Adipocyte (in vitro differentiated cells): Measurements from ENCODE around the gene ANKRD52.

ENCODE experiments used
- DNase-seq: peaks from one replicate; pipeline ENCODE4 v3.0.0-alpha.2; 2015; ENCODE audit warnings: low read depth
- H3K27me3 ChIP-seq: replicated peaks from 2 replicates; pipeline ENCODE4 v1.7.0; 2013; ENCODE audit warnings: mild to moderate bottlenecking, low read length, moderate library complexity; ENCODE audit not compliant: control insufficient read depth, insufficient read depth
- H3K36me3 ChIP-seq: 2 replicates; pipeline ENCODE4 v1.7.0; 2013; ENCODE audit warnings: low read length, mild to moderate bottlenecking, moderate library complexity; ENCODE audit not compliant: control insufficient read depth, insufficient read depth, severe bottlenecking
- H3K4me1 ChIP-seq: 2 replicates; pipeline ENCODE4 v1.7.0; 2013; ENCODE audit warnings: mild to moderate bottlenecking, low read length, moderate library complexity; ENCODE audit not compliant: control insufficient read depth, insufficient read depth
- H3K4me3 ChIP-seq: 2 replicates; pipeline ENCODE4 v1.7.0; 2013; ENCODE audit warnings: mild to moderate bottlenecking, low read length, moderate library complexity
- H3K9ac ChIP-seq: 2 replicates; pipeline ENCODE4 v1.7.0; 2013; ENCODE audit warnings: mild to moderate bottlenecking, low read length, moderate library complexity
- H3K9me3 ChIP-seq: 2 replicates; pipeline ENCODE4 v1.7.0; 2013; ENCODE audit warnings: mild to moderate bottlenecking, low read length, moderate library complexity; ENCODE audit not compliant: control insufficient read depth

ANKRD52 gene

GRCh38 chr12:56188778-56189098 is 69.4 kb downstream of the ANKRD52 start:
- Histone ChIP-seq H3K9me3 (no peaks in the 10 kb centered on the region), H3K27me3 (no peaks in the 10 kb centered on the region), H3K4me1 (peaks cover 34% of the 10 kb centered on the region), H3K4me3 (peak overlapping the region; percentile 82), H3K9ac (peak overlapping the region; percentile 91), H3K36me3 (peaks cover 20% of the 10 kb centered on the region)
- no peak for DNase-seq

GRCh38 chr12:56188131-56188777 is 69.9 kb downstream of the ANKRD52 start:
- Histone ChIP-seq H3K4me1 (peaks cover 34% of the 10 kb centered on the region), H3K4me3 (peak overlapping the region; percentile 82), H3K9ac (peak overlapping the region; percentile 91), H3K27me3 (no peaks in the 10 kb centered on the region), H3K9me3 (no peaks in the 10 kb centered on the region), H3K36me3 (peaks cover 24% of the 10 kb centered on the region)
- peak; percentile 29 for DNase-seq
